HCT116 (cell line): ENCODE data around the gene DCUN1D2. TPM values are rescaled to one million over a fixed set of nuclear protein-coding genes. Genes with fewer than 3 reads are reported as not detected.

Source experiments
- ATAC-seq: fragments of 200-7000 bp; cut with Tn5 transposase; 2 replicates; pipeline ENCODE4 v1.9.1; 2020; ENCODE audit warnings: mild to moderate bottlenecking, moderate library complexity
- BruUV-seq: library from RNA; stranded (reverse); fragments of 400-500 nt; replicated peaks from 2 replicates; lab custom pipeline; 2021; lab: Mats Ljungman, UMichigan
- CTCF ChIA-PET: fragments of 300-600 bp; sonication (Branson Sonifier 250); formaldehyde crosslinking; loops from one replicate; lab custom pipeline; 2021; ENCODE audit warnings: antibody characterized with exemption; lab: Charles Lee
- POLR2A ChIA-PET: fragments of 300-600, 350-600 bp; sonication (Branson Sonifier 250); formaldehyde crosslinking; loops from one replicate; lab custom pipeline; 2021; ENCODE audit warnings: antibody characterized with exemption; lab: Charles Lee
- RAD21 ChIA-PET, 2 experiments: fragments of 300-600 bp; sonication (Branson Sonifier 250); formaldehyde crosslinking; loops; one replicate each; lab custom pipeline; 2023; ENCODE audit warnings: low total read pairs in 2 of 2; ENCODE audit not compliant: uncharacterized antibody in 2 of 2, unreplicated experiment in 2 of 2, low non-redundant PET in 1 of 2; lab: Charles Lee
- DNase-seq: peaks from one replicate; pipeline ENCODE4 v3.0.0-alpha.2; 2010; ENCODE audit warnings: low read depth, low spot score
- H2AFZ ChIP-seq: fragments of 200-600 bp; shearing (Covaris generic), sonication (generic); 2 replicates; pipeline ENCODE4 v1.6.1; 2017; ENCODE audit warnings: low read depth, mixed run types, mixed read lengths, antibody characterized with exemption, low read length; ENCODE audit not compliant: poor library complexity, severe bottlenecking
- H3K27ac ChIP-seq: 2 replicates; pipeline ENCODE4 v1.5.1; 2012; ENCODE audit warnings: low read depth, low read length
- H3K27me3 ChIP-seq: fragments of 200-600 bp; sonication (generic); 2 replicates; pipeline ENCODE4 v1.6.1; 2016; ENCODE audit warnings: mixed run types, low read length, mixed read lengths; ENCODE audit not compliant: insufficient read depth
- H3K36me3 ChIP-seq, 2 experiments: fragments of 200-500 bp in 1 of 2; fragments of 200-600 bp in 1 of 2; sonication (Bioruptor generic) in 1 of 2; sonication (generic) in 1 of 2; 2 replicates each; pipeline versions ENCODE4 v1.5.1 to v1.6.1; 2014 to 2016; ENCODE audit warnings: low read length in 2 of 2, inconsistent platforms in 1 of 2, mixed read lengths in 1 of 2, mixed run types in 1 of 2; ENCODE audit not compliant: insufficient read depth in 2 of 2, control insufficient read depth in 1 of 2
- H3K4me1 ChIP-seq, 2 experiments: fragments of 200-600 bp in 1 of 2; sonication (generic) in 1 of 2; 2 replicates each; pipeline versions ENCODE4 v1.5.1 to v1.6.1; 2012 to 2017; ENCODE audit warnings: low read length in 2 of 2, inconsistent platforms in 1 of 2, mild to moderate bottlenecking in 1 of 2, mixed read lengths in 1 of 2, mixed run types in 1 of 2, moderate library complexity in 1 of 2; ENCODE audit not compliant: insufficient read depth in 2 of 2, control insufficient read depth in 1 of 2
- H3K4me2 ChIP-seq: fragments of 200-600 bp; sonication (generic); 2 replicates; pipeline ENCODE4 v1.6.1; 2017; ENCODE audit warnings: mixed run types, low read length, mixed read lengths
- H3K4me3 ChIP-seq, 2 experiments: fragments of 200-600 bp in 1 of 2; sonication (generic) in 1 of 2; replicated peaks in 1 of 2; 2 replicates each; pipeline ENCODE4 v1.5.1; 2011 to 2016; ENCODE audit warnings: low read length in 2 of 2, control low read depth in 1 of 2, low read depth in 1 of 2, mild to moderate bottlenecking in 1 of 2, mixed read lengths in 1 of 2, mixed run types in 1 of 2
- H3K79me2 ChIP-seq: fragments of 200-600 bp; sonication (generic); 2 replicates; pipeline ENCODE4 v1.6.1; 2017; ENCODE audit warnings: mild to moderate bottlenecking, mixed run types, low read length, moderate library complexity, mixed read lengths; ENCODE audit not compliant: insufficient read depth
- H3K9ac ChIP-seq: fragments of 200-600 bp; sonication (generic); 2 replicates; pipeline ENCODE4 v1.6.1; 2016; ENCODE audit warnings: low read length, mixed read lengths
- H3K9me2 ChIP-seq: fragments of 200-600 bp; sonication (generic), shearing (Covaris generic); 2 replicates; pipeline ENCODE4 v1.6.1; 2017; ENCODE audit warnings: mixed run types, mild to moderate bottlenecking, moderate library complexity; ENCODE audit not compliant: insufficient read depth
- H3K9me3 ChIP-seq, 2 experiments: fragments of 200-500 bp in 1 of 2; fragments of 200-600 bp in 1 of 2; sonication (Bioruptor generic) in 1 of 2; sonication (generic) in 1 of 2; 2 replicates each; pipeline ENCODE4 v1.6.1; 2014 to 2017; ENCODE audit warnings: low read length in 2 of 2, mixed read lengths in 2 of 2, inconsistent platforms in 1 of 2, low read depth in 1 of 2, mild to moderate bottlenecking in 1 of 2, mixed run types in 1 of 2, moderate library complexity in 1 of 2; ENCODE audit not compliant: control insufficient read depth in 1 of 2, insufficient read depth in 1 of 2
- H4K20me1 ChIP-seq: fragments of 200-600 bp; sonication (generic), shearing (Covaris generic); 2 replicates; pipeline ENCODE4 v1.6.1; 2017; ENCODE audit warnings: mixed run types, mild to moderate bottlenecking, moderate library complexity; ENCODE audit not compliant: insufficient read depth
- CBX3 ChIP-seq: IDR thresholded peaks from 2 replicates; pipeline ENCODE4 v1.6.1; 2012; ENCODE audit warnings: low read depth
- EZH2phosphoT487 ChIP-seq: fragments of 200-600 bp; IDR thresholded peaks from 2 replicates; pipeline ENCODE4 v1.6.1; 2018; ENCODE audit warnings: antibody characterized with exemption, borderline replicate concordance
- POLR2A ChIP-seq: IDR thresholded peaks from 2 replicates; pipeline ENCODE4 v1.7.0; 2011; ENCODE audit warnings: borderline replicate concordance; ENCODE audit not compliant: insufficient read depth, insufficient read length; ENCODE audit errors: extremely low read depth
- POLR2AphosphoS5 ChIP-seq: IDR thresholded peaks from 2 replicates; pipeline ENCODE4 v1.6.1; 2011; ENCODE audit warnings: mild to moderate bottlenecking, low read depth, low read length, moderate library complexity
- RAD21 ChIP-seq: IDR thresholded peaks from 2 replicates; pipeline ENCODE4 v1.6.1; 2012; ENCODE audit warnings: low read depth, mild to moderate bottlenecking
- TCF7L2 ChIP-seq: IDR thresholded peaks from 2 replicates; pipeline ENCODE4 v1.7.0; 2011; ENCODE audit warnings: borderline replicate concordance, inconsistent platforms; ENCODE audit not compliant: insufficient read depth, insufficient read length; ENCODE audit errors: extremely low read depth
- YY1 ChIP-seq: IDR thresholded peaks from 2 replicates; pipeline ENCODE4 v1.6.1; 2011; ENCODE audit warnings: low read length, low read depth, moderate library complexity, mild to moderate bottlenecking; ENCODE audit not compliant: insufficient replicate concordance; ENCODE audit errors: extremely low read depth
- ZFX ChIP-seq: fragments of 450-650 bp; IDR thresholded peaks from 2 replicates; pipeline ENCODE4 v1.6.1; 2017
- ZNF274 ChIP-seq: fragments of 200-500 bp; sonication (Bioruptor generic); IDR thresholded peaks from 2 replicates; pipeline ENCODE4 v1.6.1; 2014; ENCODE audit warnings: mild to moderate bottlenecking, low read depth, low read length, inconsistent platforms
- intact Hi-C: fragments of 100-400 bp; cut with micrococcal nuclease; formaldehyde crosslinking; loops from 2 replicates; pipeline ENCODE4 v1.10.0; 2022
- total RNA-seq: library from RNA; stranded (reverse); gene quantifications from one replicate; pipeline ENCODE4 v1.2.1, GENCODE V29; 2021; ENCODE audit not compliant: unreplicated experiment
- TF ChIP-seq, protein P1 (sequence below): IDR thresholded peaks from 2 replicates; pipeline ENCODE4 v1.6.1; 2012; ENCODE audit warnings: low read depth
- TF ChIP-seq, protein P2 (sequence below), 3 experiments: fragments of 200-600 bp in 1 of 3; sonication (generic) in 1 of 3; IDR thresholded peaks in 2 of 3; conservative IDR thresholded peaks in 1 of 3; 2 replicates each; pipeline ENCODE4 v1.5.1; 2012 to 2017; ENCODE audit warnings: low read depth in 2 of 3, low read length in 2 of 3, antibody characterized with exemption in 1 of 3, borderline replicate concordance in 1 of 3, control low read depth in 1 of 3, mild to moderate bottlenecking in 1 of 3, mixed read lengths in 1 of 3, mixed run types in 1 of 3, moderate library complexity in 1 of 3; ENCODE audit not compliant: insufficient read depth in 1 of 3

The DCUN1D2 gene
- total RNA-seq, 1 experiment from 2014 or later: 25.4 TPM

DNA sequence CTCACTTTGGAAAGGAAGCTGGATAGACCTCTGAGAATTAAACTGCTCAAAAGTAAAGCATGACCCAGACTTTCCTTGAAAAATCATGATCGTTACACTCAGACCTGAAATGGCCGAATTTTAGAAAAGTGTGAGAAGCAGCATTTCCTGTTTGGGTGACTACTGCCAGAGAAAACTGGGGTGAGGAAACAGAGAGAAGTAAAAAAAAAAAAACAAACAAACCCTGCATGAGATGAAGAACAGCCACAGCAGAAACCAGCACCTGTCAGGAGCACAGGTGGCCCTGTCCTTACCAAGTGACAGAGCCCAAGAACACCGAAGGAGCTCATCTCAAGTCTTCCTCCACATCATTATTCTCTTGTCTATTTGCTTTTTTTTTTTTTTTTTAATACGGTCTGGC, 25.2 kb downstream of the DCUN1D2 start:
- Histone ChIP-seq H3K4me3 (no peak overlapping the region), H4K20me1 (no peaks in the 10 kb centered on the region), H2AFZ (no peak overlapping the region), H3K9me2 (no peaks in the 10 kb centered on the region), H3K4me2 (no peak overlapping the region), H3K36me3 (peaks cover 13 to 19% of the 10 kb centered on the region in 2 experiments), H3K9ac (no peak overlapping the region), H3K27ac (no peak overlapping the region), H3K9me3 (no peaks in the 10 kb centered on the region), H3K27me3 (no peaks in the 10 kb centered on the region), H3K4me1 (no peaks in the 10 kb centered on the region), H3K79me2 (peaks cover 17% of the 10 kb centered on the region; the same call in 1 of the 2 replicates)
- CTCF ChIA-PET: interaction anchor here (1.3 kb wide), 1 partner anchor 14 kb away, joined by 3 read pairs; no protein-coding TSS in a partner anchor
- DNase-seq (no peak), ATAC-seq (no peak)
- RAD21 ChIA-PET: no interaction called here
- intact Hi-C loops: no loop called here
- TF ChIP-seq POLR2AphosphoS5: no peak
- TF ChIP-seq ZFX: no peak
- TF ChIP-seq YY1: no peak
- TF ChIP-seq POLR2A: no peak
- TF ChIP-seq, protein P1, sequence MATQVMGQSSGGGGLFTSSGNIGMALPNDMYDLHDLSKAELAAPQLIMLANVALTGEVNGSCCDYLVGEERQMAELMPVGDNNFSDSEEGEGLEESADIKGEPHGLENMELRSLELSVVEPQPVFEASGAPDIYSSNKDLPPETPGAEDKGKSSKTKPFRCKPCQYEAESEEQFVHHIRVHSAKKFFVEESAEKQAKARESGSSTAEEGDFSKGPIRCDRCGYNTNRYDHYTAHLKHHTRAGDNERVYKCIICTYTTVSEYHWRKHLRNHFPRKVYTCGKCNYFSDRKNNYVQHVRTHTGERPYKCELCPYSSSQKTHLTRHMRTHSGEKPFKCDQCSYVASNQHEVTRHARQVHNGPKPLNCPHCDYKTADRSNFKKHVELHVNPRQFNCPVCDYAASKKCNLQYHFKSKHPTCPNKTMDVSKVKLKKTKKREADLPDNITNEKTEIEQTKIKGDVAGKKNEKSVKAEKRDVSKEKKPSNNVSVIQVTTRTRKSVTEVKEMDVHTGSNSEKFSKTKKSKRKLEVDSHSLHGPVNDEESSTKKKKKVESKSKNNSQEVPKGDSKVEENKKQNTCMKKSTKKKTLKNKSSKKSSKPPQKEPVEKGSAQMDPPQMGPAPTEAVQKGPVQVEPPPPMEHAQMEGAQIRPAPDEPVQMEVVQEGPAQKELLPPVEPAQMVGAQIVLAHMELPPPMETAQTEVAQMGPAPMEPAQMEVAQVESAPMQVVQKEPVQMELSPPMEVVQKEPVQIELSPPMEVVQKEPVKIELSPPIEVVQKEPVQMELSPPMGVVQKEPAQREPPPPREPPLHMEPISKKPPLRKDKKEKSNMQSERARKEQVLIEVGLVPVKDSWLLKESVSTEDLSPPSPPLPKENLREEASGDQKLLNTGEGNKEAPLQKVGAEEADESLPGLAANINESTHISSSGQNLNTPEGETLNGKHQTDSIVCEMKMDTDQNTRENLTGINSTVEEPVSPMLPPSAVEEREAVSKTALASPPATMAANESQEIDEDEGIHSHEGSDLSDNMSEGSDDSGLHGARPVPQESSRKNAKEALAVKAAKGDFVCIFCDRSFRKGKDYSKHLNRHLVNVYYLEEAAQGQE: no peak
- TF ChIP-seq, protein P2, sequence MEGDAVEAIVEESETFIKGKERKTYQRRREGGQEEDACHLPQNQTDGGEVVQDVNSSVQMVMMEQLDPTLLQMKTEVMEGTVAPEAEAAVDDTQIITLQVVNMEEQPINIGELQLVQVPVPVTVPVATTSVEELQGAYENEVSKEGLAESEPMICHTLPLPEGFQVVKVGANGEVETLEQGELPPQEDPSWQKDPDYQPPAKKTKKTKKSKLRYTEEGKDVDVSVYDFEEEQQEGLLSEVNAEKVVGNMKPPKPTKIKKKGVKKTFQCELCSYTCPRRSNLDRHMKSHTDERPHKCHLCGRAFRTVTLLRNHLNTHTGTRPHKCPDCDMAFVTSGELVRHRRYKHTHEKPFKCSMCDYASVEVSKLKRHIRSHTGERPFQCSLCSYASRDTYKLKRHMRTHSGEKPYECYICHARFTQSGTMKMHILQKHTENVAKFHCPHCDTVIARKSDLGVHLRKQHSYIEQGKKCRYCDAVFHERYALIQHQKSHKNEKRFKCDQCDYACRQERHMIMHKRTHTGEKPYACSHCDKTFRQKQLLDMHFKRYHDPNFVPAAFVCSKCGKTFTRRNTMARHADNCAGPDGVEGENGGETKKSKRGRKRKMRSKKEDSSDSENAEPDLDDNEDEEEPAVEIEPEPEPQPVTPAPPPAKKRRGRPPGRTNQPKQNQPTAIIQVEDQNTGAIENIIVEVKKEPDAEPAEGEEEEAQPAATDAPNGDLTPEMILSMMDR (IDR thresholded peaks at IDR 0.05 in 2 of 3, conservative IDR thresholded peaks at IDR 0.05 in 1 of 3; ENCODE audit: borderline replicate concordance in 1 of 3, insufficient read depth in 1 of 3, low read depth in 2 of 3, low read length in 2 of 3): no peak
- TF ChIP-seq ZNF274: no peak
- TF ChIP-seq CBX3: no peak
- no peak for TF ChIP-seq RAD21
- TF ChIP-seq TCF7L2: no peak
- no peak for TF ChIP-seq EZH2phosphoT487
- BruUV-seq: no TSS peak
- POLR2A ChIA-PET: no interaction called here
